NCI-H128 (cell line): Measurements from ENCODE around the gene ARHGEF1.

Experiments used
- DNase-seq: peaks from one replicate; lab custom pipeline; 2025; ENCODE audit not compliant: unreplicated experiment; lab: John Stamatoyannopoulos, UW

Gene ARHGEF1

DNA sequence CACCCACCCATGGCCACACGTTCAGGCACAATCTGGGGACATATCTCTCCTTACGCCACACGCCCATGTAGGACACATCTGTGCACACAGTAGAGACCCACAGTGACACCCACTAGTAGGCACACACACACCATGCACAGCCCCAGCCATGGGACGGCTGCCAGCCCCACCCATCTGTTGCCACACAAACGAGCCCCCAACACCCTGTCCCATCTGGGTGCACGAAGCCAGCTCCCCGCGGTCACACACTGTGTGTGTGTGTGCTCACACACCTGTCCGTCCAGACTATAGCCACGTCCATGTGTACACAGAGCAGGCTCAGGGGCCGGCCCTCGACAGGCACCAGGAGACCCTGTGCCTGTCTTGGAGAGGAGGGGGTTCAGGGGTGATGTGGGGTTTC, 34.7 kb downstream of the ARHGEF1 start:
- no peak for DNase-seq

- DNase-seq = no peak
Measured at GRCh38 chr19:41918095-41918494, 35.1 kb downstream of the ARHGEF1 start.

- DNase-seq = no peak
Measured at GRCh38 chr19:41918653-41919244, 35.8 kb downstream of the ARHGEF1 start.

DNA sequence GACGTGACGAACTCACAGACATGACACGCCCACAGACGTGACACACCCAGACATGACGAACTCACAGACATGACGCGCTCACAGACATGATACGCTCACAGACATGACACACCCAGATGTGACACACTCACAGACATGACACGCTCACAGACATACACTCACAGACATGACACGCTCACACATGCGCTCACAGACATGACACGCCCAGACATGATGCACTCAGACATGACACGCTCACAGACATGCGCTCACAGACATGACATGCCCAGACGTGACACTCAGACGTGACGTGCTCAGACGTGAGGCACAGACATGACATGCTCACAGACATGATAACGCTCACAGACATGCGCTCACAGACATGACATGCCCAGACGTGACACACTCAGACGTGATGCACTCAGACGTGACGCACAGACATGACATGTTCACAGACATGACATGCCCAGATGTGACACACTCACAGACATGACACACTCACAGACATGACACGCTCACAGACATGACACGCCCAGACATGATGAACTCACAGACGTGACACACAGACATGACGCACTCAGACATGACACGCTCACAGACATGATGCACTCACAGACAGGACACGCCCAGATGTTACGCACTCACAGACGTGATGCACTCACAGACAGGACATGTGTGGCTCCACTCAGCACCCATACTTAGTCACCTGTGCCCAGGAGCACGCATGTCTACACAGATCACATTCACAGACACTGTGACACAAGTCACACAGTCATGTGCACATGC, 37.1 kb downstream of the ARHGEF1 start:
- no peak for DNase-seq

GRCh38 chr19:41920882-41921576, 38.0 kb downstream of the ARHGEF1 start:
- no peak for DNase-seq

- no peak for DNase-seq
Measured at GRCh38 chr19:41921577-41922576, 38.9 kb downstream of the ARHGEF1 start.

GRCh38 chr19:41922585-41922984, 39.6 kb downstream of the ARHGEF1 start:
- no peak for DNase-seq

- no peak for DNase-seq
Measured at GRCh38 chr19:41923045-41923788, 40.2 kb downstream of the ARHGEF1 start.

GRCh38 chr19:41924151-41925145, 41.5 kb downstream of the ARHGEF1 start:
- DNase-seq = no peak

DNA sequence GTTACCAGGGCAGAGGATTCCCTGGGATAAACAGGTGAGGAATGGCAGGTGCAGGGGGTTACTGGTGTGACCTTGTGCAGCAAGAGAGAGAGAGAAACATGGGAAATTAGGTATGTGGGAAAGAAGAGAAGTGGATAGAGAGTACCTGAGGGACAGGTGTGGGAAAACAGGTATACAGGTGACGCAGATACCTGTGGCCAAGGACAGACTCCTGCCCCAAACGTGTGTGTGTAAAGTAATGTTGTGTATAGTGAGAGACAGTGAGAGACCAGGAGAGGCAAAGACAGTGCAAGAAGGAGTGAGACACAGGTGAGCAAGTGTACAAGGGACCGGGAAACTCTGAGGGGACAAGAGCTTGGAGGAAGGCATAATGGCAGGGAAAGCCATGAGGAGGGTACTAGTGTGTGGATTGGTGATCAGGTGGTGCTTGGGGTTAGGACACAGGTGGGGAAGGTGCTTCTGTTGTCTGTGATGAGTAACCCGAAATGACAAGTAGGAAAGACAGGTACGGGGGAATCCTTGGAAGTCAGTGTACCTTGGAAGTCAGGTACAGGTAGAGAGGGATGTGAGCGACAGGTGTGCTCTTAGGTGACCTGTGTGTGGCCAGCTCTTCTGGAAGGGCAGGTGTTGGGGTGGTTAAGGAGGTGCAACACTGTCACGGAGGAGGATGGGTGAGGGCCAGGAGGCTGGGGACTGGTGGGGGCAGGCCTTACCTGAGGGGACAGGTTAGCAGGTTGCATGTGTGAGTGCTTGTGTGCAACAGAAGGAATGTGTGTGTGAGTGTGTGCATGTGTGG, 42.4 kb downstream of the ARHGEF1 start:
- no peak for DNase-seq

DNA sequence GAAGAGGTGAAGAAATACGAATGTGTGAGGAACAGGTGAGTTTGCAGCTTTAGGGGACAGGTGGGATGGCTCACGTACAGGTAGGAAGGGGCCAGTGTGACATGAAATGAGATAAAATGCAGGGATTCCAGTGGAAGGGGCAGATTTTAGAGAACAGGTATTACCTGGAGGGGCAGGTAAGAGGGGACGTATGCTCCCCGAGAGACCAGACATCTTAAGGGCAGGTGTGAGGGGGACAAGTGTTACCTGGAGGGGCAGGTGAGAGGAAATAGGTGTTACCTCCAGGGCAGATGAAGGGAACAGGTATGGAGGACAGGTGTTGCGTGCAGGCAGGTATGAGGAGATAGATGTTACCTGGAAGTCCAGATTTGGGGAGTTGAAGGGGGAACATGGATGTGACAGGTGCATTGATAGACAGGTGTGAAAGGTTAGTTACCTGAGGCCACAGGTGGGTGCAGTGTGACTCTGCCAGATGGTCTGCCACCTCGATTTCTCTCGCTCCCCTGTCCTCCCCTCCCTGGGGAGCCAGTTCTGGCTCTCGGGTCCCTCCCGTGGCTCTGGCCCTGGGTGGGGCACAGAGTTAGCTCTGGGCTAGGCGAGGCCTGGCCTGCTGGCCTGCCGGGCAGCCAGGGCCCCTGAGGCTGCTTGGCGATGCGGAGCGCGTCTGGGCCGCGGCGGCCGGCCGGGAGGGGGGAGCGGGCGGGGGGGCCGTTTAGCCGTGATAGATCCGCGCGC, 43.2 kb downstream of the ARHGEF1 start:
- DNase-seq = no peak

DNA sequence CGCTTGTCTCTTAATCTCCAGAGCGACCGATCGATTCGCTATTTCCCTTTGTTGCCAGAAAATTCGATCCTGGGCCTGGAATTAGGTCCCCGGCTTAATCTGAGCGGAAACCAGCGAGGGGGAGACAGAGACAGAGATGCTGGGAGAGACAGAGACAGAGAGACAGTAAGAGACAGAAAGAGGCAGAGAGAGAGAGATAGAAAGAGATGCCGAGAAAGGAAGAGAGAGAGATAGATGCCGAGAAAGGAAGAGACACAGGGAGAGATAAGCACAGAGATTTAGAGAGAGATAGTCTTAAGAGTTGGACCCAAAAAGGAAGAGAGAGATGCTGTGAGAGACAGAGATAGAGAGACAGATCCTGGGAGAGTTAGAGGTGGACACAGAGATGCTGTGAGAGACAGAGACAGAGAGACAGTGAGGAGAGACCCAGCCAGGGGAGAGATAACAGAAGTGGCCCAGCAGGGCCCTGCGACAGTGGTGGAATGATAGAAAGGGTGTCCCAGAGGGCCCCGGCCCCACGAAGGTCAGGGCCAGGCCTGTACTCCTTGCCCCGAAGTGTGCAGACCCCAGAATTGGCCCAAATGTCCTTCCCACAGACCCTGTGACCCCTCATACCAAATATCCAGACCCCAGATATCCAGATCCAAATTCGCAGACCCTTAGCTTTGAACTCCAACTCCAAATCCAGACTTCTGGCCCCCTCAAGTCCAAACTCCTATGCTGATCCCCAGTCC, 43.9 kb downstream of the ARHGEF1 start:
- no peak for DNase-seq

- no peak for DNase-seq
Measured at GRCh38 chr19:41927497-41928192, 44.7 kb downstream of the ARHGEF1 start.

DNA sequence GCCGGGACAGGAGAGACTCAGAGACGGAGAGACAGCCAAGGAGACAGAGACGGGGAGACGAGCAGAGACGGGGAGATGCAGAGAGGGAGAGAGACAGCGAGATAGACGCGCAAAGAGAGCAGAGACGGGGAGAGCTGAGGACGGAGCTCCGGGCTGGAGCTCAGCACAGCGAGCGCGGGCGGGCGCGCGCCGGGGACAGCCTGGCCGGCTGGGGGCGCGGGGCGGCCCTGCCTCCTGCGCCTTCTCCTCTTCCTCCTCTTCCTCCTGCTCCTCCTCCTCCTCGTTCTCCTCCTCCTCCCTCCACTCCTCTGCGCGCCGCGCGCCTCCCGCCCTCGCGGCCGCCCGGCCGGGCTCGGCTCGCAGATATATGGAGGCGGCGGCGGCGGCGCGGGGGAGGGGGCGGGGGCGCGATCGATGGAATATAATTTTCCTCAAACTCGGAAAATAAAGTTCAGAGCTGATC, 45.3 kb downstream of the ARHGEF1 start, which contains the start of gene ERFL:
ERFL (minus strand) TSS at position 229 of the 463 bp plus-strand sequence. CDS start 15,530 bp downstream, outside the sequence.
- no peak for DNase-seq

DNA sequence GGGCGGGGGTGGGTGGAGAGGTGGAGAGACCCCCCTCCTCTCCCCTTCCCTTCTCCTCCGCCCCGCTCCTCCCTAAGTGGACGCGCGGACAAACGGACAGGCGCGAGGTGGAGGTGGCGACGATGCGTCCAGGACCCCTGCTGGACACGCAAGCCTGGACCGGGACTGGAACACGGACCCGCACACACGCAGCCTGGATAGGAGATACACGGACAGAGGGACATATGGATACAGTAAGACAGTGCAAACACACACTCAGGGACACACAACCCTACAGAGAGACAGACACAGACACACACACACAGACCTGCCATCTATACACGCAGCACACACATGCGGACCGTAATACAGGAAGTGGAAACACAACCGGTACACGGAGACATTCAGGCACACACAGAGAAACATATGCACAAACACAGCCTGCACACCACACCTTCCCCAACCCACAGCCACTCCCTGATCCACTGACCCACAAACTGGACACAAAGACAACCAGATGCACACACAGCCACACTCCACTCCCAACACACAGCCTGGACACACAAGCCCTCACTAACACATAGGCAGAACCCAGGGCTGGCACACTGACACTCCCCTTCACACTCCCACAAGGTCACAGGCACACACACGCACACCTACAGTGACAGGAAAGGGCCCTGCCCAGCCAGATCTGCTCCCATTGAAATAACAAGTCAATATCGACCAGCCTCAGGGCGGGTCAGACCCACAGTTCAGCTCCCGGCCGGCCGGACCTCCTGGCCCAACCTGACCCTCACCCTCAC, 46.0 kb downstream of the ARHGEF1 start:
- DNase-seq = no peak
